H1 (cell line): ENCODE data around the gene MVK. TPM values are rescaled to one million over a fixed set of nuclear protein-coding genes. Genes with fewer than 3 reads are reported as not detected.

Source experiments
- CREB1 ChIP-seq: IDR thresholded peaks from 2 replicates; pipeline ENCODE4 v1.6.1; 2012; ENCODE audit warnings: inconsistent platforms
- PHF8 ChIP-seq: fragments of 200-600 bp; sonication (generic); conservative IDR thresholded peaks from 2 replicates; pipeline ENCODE4 v1.7.1; 2012; ENCODE audit warnings: low read depth, mild to moderate bottlenecking, inconsistent platforms, low read length, moderate library complexity
- RXRA ChIP-seq: IDR thresholded peaks from 2 replicates; pipeline ENCODE4 v1.6.1; 2011; ENCODE audit warnings: low read depth, mild to moderate bottlenecking, low read length, moderate library complexity; ENCODE audit not compliant: insufficient read depth
- SP4 ChIP-seq: IDR thresholded peaks from 2 replicates; pipeline ENCODE4 v1.6.1; 2012; ENCODE audit warnings: low read length, inconsistent platforms
- SUZ12 ChIP-seq: fragments of 200-600 bp; sonication (generic); IDR thresholded peaks from 2 replicates; pipeline ENCODE4 v1.6.1; 2012; ENCODE audit warnings: mild to moderate bottlenecking, inconsistent platforms, low read length, moderate library complexity, mixed read lengths
- TEAD4 ChIP-seq: IDR thresholded peaks from 2 replicates; pipeline ENCODE4 v1.6.1; 2012; ENCODE audit warnings: low read depth, low read length, inconsistent platforms, mixed read lengths
- YY1 ChIP-seq: IDR thresholded peaks from 2 replicates; pipeline ENCODE4 v1.6.1; 2011; ENCODE audit warnings: low read depth, mild to moderate bottlenecking, low read length
- ZNF274 ChIP-seq: IDR thresholded peaks from 2 replicates; pipeline ENCODE4 v1.7.0; 2012; ENCODE audit warnings: low read length, borderline replicate concordance; ENCODE audit errors: extremely low read depth
- polyA plus RNA-seq, 7 experiments: library from polyadenylated mRNA; depleted of rRNA in 3 of 7; stranded (reverse) in 5 of 7; unstranded in 2 of 7; fragments of >200 nt in 5 of 7; fragments of 200-250 nt in 2 of 7; gene quantifications; 1 replicate in 5 of 7; 2 replicates in 1 of 7; 4 replicates in 1 of 7; pipeline versions ENCODE4 v1.2.1 to v1.2.3, GENCODE V29; 2011 to 2013; ENCODE audit warnings: missing spikeins in 2 of 7, mixed read lengths in 2 of 7
- total RNA-seq: library from RNA; stranded (reverse); fragmentation: NEBNext Ultra II Directional; extraction: Animal tissue kit (Norgen Biotek cat#: 25700); gene quantifications from 2 replicates; pipeline ENCODE4 v1.2.1, GENCODE V29; 2021
- TF ChIP-seq, protein P1 (sequence below): fragments of 300-600 bp; sonication (generic); IDR thresholded peaks from 2 replicates; pipeline ENCODE4 v1.7.1; 2012; ENCODE audit warnings: low read length, moderate library complexity, mild to moderate bottlenecking, inconsistent platforms; ENCODE audit not compliant: insufficient replicate concordance
- TF ChIP-seq, protein P2 (sequence below), 3 experiments: IDR thresholded peaks; 1 replicate in 2 of 3; 2 replicates in 1 of 3; pipeline versions ENCODE4 v1.5.1 to v1.6.1; 2011; ENCODE audit warnings: low read length in 3 of 3, mild to moderate bottlenecking in 3 of 3, inconsistent platforms in 2 of 3, low read depth in 1 of 3, moderate library complexity in 1 of 3; ENCODE audit not compliant: insufficient read depth in 1 of 3; ENCODE audit errors: control extremely low read depth in 1 of 3

Gene MVK
- total and polyA plus RNA-seq, 2 of the 8 experiments (the other 6 are each of a cell fraction or from before 2014, with no cell fraction given) = 15.7 to 20.9 TPM

DNA sequence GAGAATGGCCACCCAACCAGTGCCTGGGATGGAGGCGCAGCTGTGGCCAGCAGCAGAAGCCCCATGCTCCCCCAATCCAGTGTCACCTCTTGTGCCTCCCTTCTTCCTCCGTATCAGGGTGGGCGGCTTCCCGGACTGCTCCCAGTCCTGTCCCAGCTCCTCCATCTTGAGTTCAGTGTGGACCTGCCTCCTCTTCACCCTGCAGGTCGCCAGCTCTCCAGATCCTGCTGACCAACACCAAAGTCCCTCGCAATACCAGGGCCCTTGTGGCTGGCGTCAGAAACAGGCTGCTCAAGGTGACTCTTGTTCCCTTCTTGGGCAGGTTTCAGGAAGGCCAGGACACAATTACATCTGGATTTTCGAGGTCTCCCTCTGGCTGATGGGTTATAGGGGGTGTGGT lies 17.0 kb downstream of the MVK start (continued):
- TF ChIP-seq, protein P1, sequence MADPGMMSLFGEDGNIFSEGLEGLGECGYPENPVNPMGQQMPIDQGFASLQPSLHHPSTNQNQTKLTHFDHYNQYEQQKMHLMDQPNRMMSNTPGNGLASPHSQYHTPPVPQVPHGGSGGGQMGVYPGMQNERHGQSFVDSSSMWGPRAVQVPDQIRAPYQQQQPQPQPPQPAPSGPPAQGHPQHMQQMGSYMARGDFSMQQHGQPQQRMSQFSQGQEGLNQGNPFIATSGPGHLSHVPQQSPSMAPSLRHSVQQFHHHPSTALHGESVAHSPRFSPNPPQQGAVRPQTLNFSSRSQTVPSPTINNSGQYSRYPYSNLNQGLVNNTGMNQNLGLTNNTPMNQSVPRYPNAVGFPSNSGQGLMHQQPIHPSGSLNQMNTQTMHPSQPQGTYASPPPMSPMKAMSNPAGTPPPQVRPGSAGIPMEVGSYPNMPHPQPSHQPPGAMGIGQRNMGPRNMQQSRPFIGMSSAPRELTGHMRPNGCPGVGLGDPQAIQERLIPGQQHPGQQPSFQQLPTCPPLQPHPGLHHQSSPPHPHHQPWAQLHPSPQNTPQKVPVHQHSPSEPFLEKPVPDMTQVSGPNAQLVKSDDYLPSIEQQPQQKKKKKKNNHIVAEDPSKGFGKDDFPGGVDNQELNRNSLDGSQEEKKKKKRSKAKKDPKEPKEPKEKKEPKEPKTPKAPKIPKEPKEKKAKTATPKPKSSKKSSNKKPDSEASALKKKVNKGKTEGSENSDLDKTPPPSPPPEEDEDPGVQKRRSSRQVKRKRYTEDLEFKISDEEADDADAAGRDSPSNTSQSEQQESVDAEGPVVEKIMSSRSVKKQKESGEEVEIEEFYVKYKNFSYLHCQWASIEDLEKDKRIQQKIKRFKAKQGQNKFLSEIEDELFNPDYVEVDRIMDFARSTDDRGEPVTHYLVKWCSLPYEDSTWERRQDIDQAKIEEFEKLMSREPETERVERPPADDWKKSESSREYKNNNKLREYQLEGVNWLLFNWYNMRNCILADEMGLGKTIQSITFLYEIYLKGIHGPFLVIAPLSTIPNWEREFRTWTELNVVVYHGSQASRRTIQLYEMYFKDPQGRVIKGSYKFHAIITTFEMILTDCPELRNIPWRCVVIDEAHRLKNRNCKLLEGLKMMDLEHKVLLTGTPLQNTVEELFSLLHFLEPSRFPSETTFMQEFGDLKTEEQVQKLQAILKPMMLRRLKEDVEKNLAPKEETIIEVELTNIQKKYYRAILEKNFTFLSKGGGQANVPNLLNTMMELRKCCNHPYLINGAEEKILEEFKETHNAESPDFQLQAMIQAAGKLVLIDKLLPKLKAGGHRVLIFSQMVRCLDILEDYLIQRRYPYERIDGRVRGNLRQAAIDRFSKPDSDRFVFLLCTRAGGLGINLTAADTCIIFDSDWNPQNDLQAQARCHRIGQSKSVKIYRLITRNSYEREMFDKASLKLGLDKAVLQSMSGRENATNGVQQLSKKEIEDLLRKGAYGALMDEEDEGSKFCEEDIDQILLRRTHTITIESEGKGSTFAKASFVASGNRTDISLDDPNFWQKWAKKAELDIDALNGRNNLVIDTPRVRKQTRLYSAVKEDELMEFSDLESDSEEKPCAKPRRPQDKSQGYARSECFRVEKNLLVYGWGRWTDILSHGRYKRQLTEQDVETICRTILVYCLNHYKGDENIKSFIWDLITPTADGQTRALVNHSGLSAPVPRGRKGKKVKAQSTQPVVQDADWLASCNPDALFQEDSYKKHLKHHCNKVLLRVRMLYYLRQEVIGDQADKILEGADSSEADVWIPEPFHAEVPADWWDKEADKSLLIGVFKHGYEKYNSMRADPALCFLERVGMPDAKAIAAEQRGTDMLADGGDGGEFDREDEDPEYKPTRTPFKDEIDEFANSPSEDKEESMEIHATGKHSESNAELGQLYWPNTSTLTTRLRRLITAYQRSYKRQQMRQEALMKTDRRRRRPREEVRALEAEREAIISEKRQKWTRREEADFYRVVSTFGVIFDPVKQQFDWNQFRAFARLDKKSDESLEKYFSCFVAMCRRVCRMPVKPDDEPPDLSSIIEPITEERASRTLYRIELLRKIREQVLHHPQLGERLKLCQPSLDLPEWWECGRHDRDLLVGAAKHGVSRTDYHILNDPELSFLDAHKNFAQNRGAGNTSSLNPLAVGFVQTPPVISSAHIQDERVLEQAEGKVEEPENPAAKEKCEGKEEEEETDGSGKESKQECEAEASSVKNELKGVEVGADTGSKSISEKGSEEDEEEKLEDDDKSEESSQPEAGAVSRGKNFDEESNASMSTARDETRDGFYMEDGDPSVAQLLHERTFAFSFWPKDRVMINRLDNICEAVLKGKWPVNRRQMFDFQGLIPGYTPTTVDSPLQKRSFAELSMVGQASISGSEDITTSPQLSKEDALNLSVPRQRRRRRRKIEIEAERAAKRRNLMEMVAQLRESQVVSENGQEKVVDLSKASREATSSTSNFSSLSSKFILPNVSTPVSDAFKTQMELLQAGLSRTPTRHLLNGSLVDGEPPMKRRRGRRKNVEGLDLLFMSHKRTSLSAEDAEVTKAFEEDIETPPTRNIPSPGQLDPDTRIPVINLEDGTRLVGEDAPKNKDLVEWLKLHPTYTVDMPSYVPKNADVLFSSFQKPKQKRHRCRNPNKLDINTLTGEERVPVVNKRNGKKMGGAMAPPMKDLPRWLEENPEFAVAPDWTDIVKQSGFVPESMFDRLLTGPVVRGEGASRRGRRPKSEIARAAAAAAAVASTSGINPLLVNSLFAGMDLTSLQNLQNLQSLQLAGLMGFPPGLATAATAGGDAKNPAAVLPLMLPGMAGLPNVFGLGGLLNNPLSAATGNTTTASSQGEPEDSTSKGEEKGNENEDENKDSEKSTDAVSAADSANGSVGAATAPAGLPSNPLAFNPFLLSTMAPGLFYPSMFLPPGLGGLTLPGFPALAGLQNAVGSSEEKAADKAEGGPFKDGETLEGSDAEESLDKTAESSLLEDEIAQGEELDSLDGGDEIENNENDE = no peak
- TF ChIP-seq CREB1 (no peak), PHF8 (no peak), SP4 (no peak), ZNF274 (no peak), YY1 (no peak), TEAD4 (no peak), RXRA (no peak), SUZ12 (no peak)
- TF ChIP-seq, protein P2, sequence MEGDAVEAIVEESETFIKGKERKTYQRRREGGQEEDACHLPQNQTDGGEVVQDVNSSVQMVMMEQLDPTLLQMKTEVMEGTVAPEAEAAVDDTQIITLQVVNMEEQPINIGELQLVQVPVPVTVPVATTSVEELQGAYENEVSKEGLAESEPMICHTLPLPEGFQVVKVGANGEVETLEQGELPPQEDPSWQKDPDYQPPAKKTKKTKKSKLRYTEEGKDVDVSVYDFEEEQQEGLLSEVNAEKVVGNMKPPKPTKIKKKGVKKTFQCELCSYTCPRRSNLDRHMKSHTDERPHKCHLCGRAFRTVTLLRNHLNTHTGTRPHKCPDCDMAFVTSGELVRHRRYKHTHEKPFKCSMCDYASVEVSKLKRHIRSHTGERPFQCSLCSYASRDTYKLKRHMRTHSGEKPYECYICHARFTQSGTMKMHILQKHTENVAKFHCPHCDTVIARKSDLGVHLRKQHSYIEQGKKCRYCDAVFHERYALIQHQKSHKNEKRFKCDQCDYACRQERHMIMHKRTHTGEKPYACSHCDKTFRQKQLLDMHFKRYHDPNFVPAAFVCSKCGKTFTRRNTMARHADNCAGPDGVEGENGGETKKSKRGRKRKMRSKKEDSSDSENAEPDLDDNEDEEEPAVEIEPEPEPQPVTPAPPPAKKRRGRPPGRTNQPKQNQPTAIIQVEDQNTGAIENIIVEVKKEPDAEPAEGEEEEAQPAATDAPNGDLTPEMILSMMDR (IDR thresholded peaks at IDR 0.05; ENCODE audit: control extremely low read depth in 1 of 3, insufficient read depth in 1 of 3, low read depth in 1 of 3, low read length in 3 of 3) = no peak
